Neural progenitor cell (in vitro differentiated cells): ENCODE data around the gene TIMM29. TPM values are rescaled to one million over a fixed set of nuclear protein-coding genes. Genes with fewer than 3 reads are reported as not detected.

Experiments used
- DNase-seq: peaks from one replicate; pipeline ENCODE4 v3.0.0-alpha.2; 2016; ENCODE audit warnings: low spot score
- H2AFZ ChIP-seq: fragments of 200-600 bp; sonication (generic); replicated peaks from 2 replicates; pipeline ENCODE4 v1.6.1; 2016; ENCODE audit warnings: antibody characterized with exemption
- H3F3A ChIP-seq: fragments of 200-600 bp; sonication (generic); 2 replicates; pipeline ENCODE4 v1.6.1; 2016; ENCODE audit warnings: antibody characterized with exemption, low read depth
- H3K27ac ChIP-seq: fragments of 200-600 bp; sonication (generic); 2 replicates; pipeline ENCODE4 v1.5.1; 2016; ENCODE audit warnings: mild to moderate bottlenecking
- H3K27me3 ChIP-seq: fragments of 200-600 bp; sonication (generic); 2 replicates; pipeline ENCODE4 v1.6.1; 2016; ENCODE audit warnings: mild to moderate bottlenecking, moderate library complexity
- H3K36me3 ChIP-seq: fragments of 200-600 bp; sonication (generic); 2 replicates; pipeline ENCODE4 v1.5.1; 2016
- H3K4me1 ChIP-seq: fragments of 200-600 bp; sonication (generic); 2 replicates; pipeline ENCODE4 v1.6.1; 2016; ENCODE audit warnings: mixed run types
- H3K4me2 ChIP-seq: fragments of 200-600 bp; sonication (generic); 2 replicates; pipeline ENCODE4 v1.6.1; 2016
- H3K4me3 ChIP-seq: fragments of 200-600 bp; sonication (generic); 2 replicates; pipeline ENCODE4 v1.5.1; 2016
- H3K79me2 ChIP-seq: fragments of 200-600 bp; sonication (generic); 2 replicates; pipeline ENCODE4 v1.6.1; 2016; ENCODE audit warnings: low read depth
- H3K9ac ChIP-seq: fragments of 200-600 bp; sonication (generic); 2 replicates; pipeline ENCODE4 v1.6.1; 2016
- H3K9me3 ChIP-seq: fragments of 200-600 bp; sonication (generic); 2 replicates; pipeline ENCODE4 v1.5.1; 2016; ENCODE audit warnings: low read depth
- H4K20me1 ChIP-seq: fragments of 200-600 bp; sonication (generic); 2 replicates; pipeline ENCODE4 v1.6.1; 2016; ENCODE audit warnings: low read depth
- H3K27ac Mint-ChIP-seq: 3 replicates; pipeline ENCODE4 v1.8.0; 2021; ENCODE audit warnings: mixed read lengths
- H3K27me3 Mint-ChIP-seq: 2 replicates; pipeline ENCODE4 v1.8.0; 2022; ENCODE audit warnings: low read depth, mild to moderate bottlenecking, inconsistent platforms, moderate library complexity, mixed read lengths; ENCODE audit not compliant: insufficient read depth
- H3K36me3 Mint-ChIP-seq: 3 replicates; pipeline ENCODE4 v1.8.0; 2021; ENCODE audit warnings: mixed read lengths
- H3K4me1 Mint-ChIP-seq: 3 replicates; pipeline ENCODE4 v1.8.0; 2021; ENCODE audit warnings: mixed read lengths
- H3K4me3 Mint-ChIP-seq: 3 replicates; pipeline ENCODE4 v1.8.0; 2021; ENCODE audit warnings: mild to moderate bottlenecking, moderate library complexity, mixed read lengths
- H3K9me3 Mint-ChIP-seq: 3 replicates; pipeline ENCODE4 v1.8.0; 2020; ENCODE audit warnings: mixed read lengths
- CTCF ChIP-seq: fragments of 200-600 bp; sonication (generic); IDR thresholded peaks from 2 replicates; pipeline ENCODE4 v1.5.1; 2017; ENCODE audit warnings: antibody characterized with exemption, mild to moderate bottlenecking
- EZH2 ChIP-seq: fragments of 200-600 bp; sonication (generic); IDR thresholded peaks from 2 replicates; pipeline ENCODE4 v1.6.1; 2017; ENCODE audit warnings: antibody characterized with exemption, mild to moderate bottlenecking, moderate library complexity
- EZH2phosphoT487 ChIP-seq: fragments of 200-600 bp; sonication (generic); IDR thresholded peaks from 2 replicates; pipeline ENCODE4 v1.6.1; 2017; ENCODE audit warnings: antibody characterized with exemption
- total RNA-seq: library from RNA; depleted of rRNA; stranded (reverse); fragments of >200 nt; gene quantifications from 2 replicates; pipeline ENCODE4 v1.2.3, GENCODE V29; 2015; ENCODE audit warnings: low replicate concordance

TIMM29 gene
- total RNA-seq, 1 donor from 2014 or later, result 24.4 TPM

GRCh38 chr19:10963865-10964264, 35.3 kb downstream of the TIMM29 start:
- Histone ChIP-seq H3K9me3 (no peaks in the 10 kb centered on the region), H3K36me3 (no peaks in the 10 kb centered on the region), H2AFZ (no peak overlapping the region), H3K27ac (no peak overlapping the region), H4K20me1 (peaks cover 70% of the 10 kb centered on the region), H3F3A (peaks cover 22% of the 10 kb centered on the region), H3K4me3 (no peak overlapping the region), H3K79me2 (peaks cover 86% of the 10 kb centered on the region), H3K27me3 (no peaks in the 10 kb centered on the region), H3K9ac (no peak overlapping the region), H3K4me2 (no peak overlapping the region), H3K4me1 (peaks cover 21% of the 10 kb centered on the region)
- Mint-ChIP-seq H3K4me3 (peak overlapping the region; percentile 38), H3K27ac (no peak overlapping the region), H3K27me3 (peaks cover 7% of the 10 kb centered on the region), H3K36me3 (peaks cover 17% of the 10 kb centered on the region), H3K9me3 (no peaks in the 10 kb centered on the region), H3K4me1 (peaks cover 39% of the 10 kb centered on the region)
- TF ChIP-seq EZH2phosphoT487, result no peak
- no peak for TF ChIP-seq EZH2
- no peak for TF ChIP-seq CTCF
- DNase-seq, result no peak

GRCh38 chr19:10964903-10965302, 36.3 kb downstream of the TIMM29 start:
- H3K9me3 ChIP-seq, result no peaks in the 10 kb centered on the region
- peaks cover 80% of the 10 kb centered on the region for H4K20me1 ChIP-seq
- H3K79me2 ChIP-seq, result peaks cover 92% of the 10 kb centered on the region
- no peak overlapping the region for H3K27ac Mint-ChIP-seq
- peaks cover 7% of the 10 kb centered on the region for H3K27me3 Mint-ChIP-seq
- no peak overlapping the region for H3K4me3 ChIP-seq
- peaks cover 41% of the 10 kb centered on the region for H3K4me1 Mint-ChIP-seq
- no peak overlapping the region for H3K9ac ChIP-seq
- H2AFZ ChIP-seq, result no peak overlapping the region
- H3K27me3 ChIP-seq, result no peaks in the 10 kb centered on the region
- H3F3A ChIP-seq, result peaks cover 14% of the 10 kb centered on the region
- H3K36me3 Mint-ChIP-seq, result peaks cover 21% of the 10 kb centered on the region
- peak; percentile 22 for TF ChIP-seq CTCF
- TF ChIP-seq EZH2phosphoT487, result no peak
- TF ChIP-seq EZH2, result no peak
- no peak overlapping the region for H3K4me3 Mint-ChIP-seq
- H3K4me1 ChIP-seq, result peaks cover 17% of the 10 kb centered on the region
- DNase-seq, result no peak
- H3K9me3 Mint-ChIP-seq, result no peaks in the 10 kb centered on the region
- no peaks in the 10 kb centered on the region for H3K36me3 ChIP-seq
- H3K27ac ChIP-seq, result no peak overlapping the region
- no peak overlapping the region for H3K4me2 ChIP-seq

GRCh38 chr19:10965398-10965797, 36.8 kb downstream of the TIMM29 start:
- H3K27ac Mint-ChIP-seq, result no peak overlapping the region
- H3K27me3 Mint-ChIP-seq, result peaks cover 7% of the 10 kb centered on the region
- H3K36me3 ChIP-seq, result no peaks in the 10 kb centered on the region
- H3K36me3 Mint-ChIP-seq, result peaks cover 26% of the 10 kb centered on the region
- TF ChIP-seq EZH2, result no peak
- TF ChIP-seq EZH2phosphoT487, result no peak
- no peak for TF ChIP-seq CTCF
- H3K4me1 ChIP-seq, result peaks cover 13% of the 10 kb centered on the region
- H3F3A ChIP-seq, result peaks cover 10% of the 10 kb centered on the region
- H3K27me3 ChIP-seq, result no peaks in the 10 kb centered on the region
- H3K4me1 Mint-ChIP-seq, result peaks cover 42% of the 10 kb centered on the region
- no peak overlapping the region for H3K4me2 ChIP-seq
- no peak overlapping the region for H3K4me3 ChIP-seq
- peaks cover 92% of the 10 kb centered on the region for H3K79me2 ChIP-seq
- H4K20me1 ChIP-seq, result peaks cover 85% of the 10 kb centered on the region
- no peaks in the 10 kb centered on the region for H3K9me3 ChIP-seq
- no peaks in the 10 kb centered on the region for H3K9me3 Mint-ChIP-seq
- H3K9ac ChIP-seq, result no peak overlapping the region
- no peak overlapping the region for H3K4me3 Mint-ChIP-seq
- DNase-seq, result no peak
- H3K27ac ChIP-seq, result no peak overlapping the region
- H2AFZ ChIP-seq, result no peak overlapping the region
